Measurements from ENCODE around the gene ADGRD1.

The ADGRD1 gene

DNA sequence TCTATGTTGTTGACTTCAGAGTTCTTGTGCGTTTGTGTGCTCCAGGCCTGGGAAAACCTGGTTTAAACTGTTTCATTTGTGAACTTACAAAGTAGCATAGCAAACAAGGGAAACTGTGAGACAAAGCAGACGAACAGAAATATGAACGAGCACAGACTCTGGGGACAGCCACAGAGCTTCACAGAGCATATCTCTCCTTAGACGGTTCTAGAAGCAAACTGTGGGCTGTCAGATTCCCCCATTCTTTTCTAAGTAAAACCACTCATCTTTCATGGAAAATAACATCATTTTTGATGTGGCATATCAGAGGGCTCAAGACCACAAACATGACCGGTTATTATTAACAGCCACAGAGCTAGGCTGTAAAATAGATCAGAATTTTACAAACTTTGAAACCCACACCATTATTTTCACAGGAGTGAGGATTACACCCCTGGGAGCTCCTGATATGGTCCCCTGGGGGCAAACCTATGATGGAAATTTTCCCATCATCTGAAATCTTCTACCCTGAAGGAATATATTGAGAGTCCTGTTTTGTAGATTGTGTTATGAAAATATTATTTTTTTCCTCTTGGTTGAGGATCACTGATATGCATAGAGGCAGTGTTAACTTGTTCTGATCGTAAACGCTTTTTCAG, 102.0 kb downstream of the ADGRD1 start (continued):
- TF ChIP-seq, protein P1, sequence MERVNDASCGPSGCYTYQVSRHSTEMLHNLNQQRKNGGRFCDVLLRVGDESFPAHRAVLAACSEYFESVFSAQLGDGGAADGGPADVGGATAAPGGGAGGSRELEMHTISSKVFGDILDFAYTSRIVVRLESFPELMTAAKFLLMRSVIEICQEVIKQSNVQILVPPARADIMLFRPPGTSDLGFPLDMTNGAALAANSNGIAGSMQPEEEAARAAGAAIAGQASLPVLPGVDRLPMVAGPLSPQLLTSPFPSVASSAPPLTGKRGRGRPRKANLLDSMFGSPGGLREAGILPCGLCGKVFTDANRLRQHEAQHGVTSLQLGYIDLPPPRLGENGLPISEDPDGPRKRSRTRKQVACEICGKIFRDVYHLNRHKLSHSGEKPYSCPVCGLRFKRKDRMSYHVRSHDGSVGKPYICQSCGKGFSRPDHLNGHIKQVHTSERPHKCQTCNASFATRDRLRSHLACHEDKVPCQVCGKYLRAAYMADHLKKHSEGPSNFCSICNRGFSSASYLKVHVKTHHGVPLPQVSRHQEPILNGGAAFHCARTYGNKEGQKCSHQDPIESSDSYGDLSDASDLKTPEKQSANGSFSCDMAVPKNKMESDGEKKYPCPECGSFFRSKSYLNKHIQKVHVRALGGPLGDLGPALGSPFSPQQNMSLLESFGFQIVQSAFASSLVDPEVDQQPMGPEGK (CRISPR knock-in tag; IDR thresholded peaks at IDR 0.05; ENCODE audit: borderline replicate concordance), result no peak
- no peak for TF ChIP-seq PPARA (CRISPR knock-in tag; IDR thresholded peaks at IDR 0.05; ENCODE audit: borderline replicate concordance)
- no peak for TF ChIP-seq TOX (CRISPR knock-in tag; IDR thresholded peaks at IDR 0.05; ENCODE audit: borderline replicate concordance)

DNA sequence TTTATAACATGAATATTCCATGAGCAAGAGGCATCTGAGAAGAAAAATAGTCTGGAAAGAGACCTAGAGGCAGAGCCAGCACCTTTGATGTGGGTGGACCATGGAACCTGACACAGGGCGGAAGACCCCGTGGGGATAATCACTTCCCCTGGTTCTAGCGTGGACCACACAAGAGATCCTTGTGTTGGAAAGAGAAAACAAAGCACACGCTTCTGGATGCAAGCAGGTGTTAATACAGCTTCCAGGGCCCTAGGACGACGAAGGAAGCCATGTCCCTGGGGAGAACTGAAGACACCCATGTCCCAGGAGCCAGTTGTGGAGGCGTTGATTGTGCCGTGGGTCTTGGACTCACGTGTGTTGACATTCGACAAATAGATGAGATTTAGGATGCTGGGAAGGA, 102.9 kb downstream of the ADGRD1 start:
- TF ChIP-seq BACH2 (CRISPR knock-in tag; IDR thresholded peaks at IDR 0.05; ENCODE audit: borderline replicate concordance), result no peak
- TF ChIP-seq ZFP3 (CRISPR knock-in tag; IDR thresholded peaks at IDR 0.05), result no peak
- no peak for TF ChIP-seq ARNTL (CRISPR knock-in tag; IDR thresholded peaks at IDR 0.05; ENCODE audit: borderline replicate concordance, low read depth)
- no peak for TF ChIP-seq ZC3H10 (CRISPR knock-in tag; IDR thresholded peaks at IDR 0.05)
- ATAC-seq, result no peak

DNA sequence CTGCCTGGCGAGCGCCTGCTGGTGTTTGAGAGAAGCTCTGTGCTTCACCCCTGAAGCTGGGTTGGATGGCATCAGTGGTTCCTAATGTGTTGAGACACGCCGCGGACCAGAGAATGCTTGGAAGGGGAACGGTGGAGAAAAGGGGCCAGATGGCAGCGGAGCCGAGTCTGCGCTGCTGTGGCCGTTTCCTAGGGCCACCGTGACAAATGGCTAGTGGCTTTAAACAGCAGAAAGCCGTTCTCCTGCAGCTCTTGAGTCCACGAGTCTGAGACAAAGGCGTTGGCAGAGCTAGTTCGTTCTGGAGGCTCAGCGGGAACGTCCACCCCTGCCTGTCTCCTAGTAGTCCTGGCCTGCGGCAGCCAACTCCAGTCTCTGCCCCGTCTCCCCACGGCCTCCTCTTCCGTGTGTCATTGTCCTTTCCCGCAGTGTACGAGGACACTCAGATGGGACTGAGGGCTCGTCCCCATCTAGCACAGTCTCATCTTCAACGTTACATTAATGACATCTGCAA, 103.6 kb downstream of the ADGRD1 start:
- TF ChIP-seq SNAI2 (CRISPR knock-in tag; IDR thresholded peaks at IDR 0.05), result no peak
- no peak for ATAC-seq

DNA sequence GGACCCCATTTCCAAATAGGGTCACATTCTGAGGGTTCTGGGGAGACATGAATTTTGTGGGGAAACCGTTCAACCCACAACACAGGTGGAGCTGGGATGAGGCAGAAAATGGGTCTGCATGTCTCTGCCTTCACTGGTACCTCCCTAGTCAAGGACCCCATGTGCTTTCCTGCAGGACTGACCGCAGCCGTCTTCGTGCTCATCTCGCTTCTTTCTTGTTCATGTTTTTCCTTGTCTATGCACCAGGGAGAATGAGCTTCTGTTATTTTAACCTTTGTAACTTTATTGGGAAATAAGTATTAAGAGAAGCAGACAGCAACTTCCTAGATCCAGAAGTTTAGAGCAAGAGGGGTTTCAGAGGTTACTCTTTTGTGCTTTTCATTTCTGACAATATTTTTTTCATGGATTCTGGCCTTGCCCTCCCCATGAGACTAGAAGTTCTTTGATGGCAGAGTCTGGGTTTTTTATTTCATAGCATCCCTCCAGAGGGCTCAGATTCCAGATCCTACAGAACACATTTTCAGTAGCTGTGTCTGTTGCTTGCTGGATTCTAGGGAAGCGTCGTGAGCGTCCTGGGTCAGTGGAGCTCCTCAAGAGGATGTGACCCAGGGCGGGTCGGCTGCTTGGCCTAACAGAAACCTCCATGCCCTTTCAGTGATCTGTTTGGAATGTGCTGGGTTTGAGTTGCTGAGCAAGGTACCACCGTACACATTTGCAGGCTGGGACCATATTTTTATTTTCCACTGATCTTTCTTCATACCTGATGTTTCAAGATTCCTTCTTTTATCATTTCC, 104.2 kb downstream of the ADGRD1 start:
- ATAC-seq, result no peak
- TF ChIP-seq ZFP30 (CRISPR knock-in tag; IDR thresholded peaks at IDR 0.05) (no peak), ZNF70 (CRISPR knock-in tag; IDR thresholded peaks at IDR 0.05) (no peak), GLIS3 (CRISPR knock-in tag; IDR thresholded peaks at IDR 0.05) (no peak), ZFP3 (CRISPR knock-in tag; IDR thresholded peaks at IDR 0.05) (no peak), ZNF8 (CRISPR knock-in tag; IDR thresholded peaks at IDR 0.05) (no peak), ESRRG (CRISPR knock-in tag; IDR thresholded peaks at IDR 0.05) (no peak), OSR1 (CRISPR knock-in tag; IDR thresholded peaks at IDR 0.05) (no peak), ARNTL (CRISPR knock-in tag; IDR thresholded peaks at IDR 0.05; ENCODE audit: borderline replicate concordance, low read depth) (no peak), RARB (CRISPR knock-in tag; IDR thresholded peaks at IDR 0.05) (no peak), ZC3H10 (CRISPR knock-in tag; IDR thresholded peaks at IDR 0.05) (no peak)
- TF ChIP-seq, protein P1 (CRISPR knock-in tag; IDR thresholded peaks at IDR 0.05; ENCODE audit: borderline replicate concordance), result no peak
- TF ChIP-seq, protein P2, sequence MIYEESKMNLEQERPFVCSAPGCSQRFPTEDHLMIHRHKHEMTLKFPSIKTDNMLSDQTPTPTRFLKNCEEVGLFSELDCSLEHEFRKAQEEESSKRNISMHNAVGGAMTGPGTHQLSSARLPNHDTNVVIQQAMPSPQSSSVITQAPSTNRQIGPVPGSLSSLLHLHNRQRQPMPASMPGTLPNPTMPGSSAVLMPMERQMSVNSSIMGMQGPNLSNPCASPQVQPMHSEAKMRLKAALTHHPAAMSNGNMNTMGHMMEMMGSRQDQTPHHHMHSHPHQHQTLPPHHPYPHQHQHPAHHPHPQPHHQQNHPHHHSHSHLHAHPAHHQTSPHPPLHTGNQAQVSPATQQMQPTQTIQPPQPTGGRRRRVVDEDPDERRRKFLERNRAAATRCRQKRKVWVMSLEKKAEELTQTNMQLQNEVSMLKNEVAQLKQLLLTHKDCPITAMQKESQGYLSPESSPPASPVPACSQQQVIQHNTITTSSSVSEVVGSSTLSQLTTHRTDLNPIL (CRISPR knock-in tag; IDR thresholded peaks at IDR 0.05; ENCODE audit: low read depth), result no peak
- TF ChIP-seq, protein P3, sequence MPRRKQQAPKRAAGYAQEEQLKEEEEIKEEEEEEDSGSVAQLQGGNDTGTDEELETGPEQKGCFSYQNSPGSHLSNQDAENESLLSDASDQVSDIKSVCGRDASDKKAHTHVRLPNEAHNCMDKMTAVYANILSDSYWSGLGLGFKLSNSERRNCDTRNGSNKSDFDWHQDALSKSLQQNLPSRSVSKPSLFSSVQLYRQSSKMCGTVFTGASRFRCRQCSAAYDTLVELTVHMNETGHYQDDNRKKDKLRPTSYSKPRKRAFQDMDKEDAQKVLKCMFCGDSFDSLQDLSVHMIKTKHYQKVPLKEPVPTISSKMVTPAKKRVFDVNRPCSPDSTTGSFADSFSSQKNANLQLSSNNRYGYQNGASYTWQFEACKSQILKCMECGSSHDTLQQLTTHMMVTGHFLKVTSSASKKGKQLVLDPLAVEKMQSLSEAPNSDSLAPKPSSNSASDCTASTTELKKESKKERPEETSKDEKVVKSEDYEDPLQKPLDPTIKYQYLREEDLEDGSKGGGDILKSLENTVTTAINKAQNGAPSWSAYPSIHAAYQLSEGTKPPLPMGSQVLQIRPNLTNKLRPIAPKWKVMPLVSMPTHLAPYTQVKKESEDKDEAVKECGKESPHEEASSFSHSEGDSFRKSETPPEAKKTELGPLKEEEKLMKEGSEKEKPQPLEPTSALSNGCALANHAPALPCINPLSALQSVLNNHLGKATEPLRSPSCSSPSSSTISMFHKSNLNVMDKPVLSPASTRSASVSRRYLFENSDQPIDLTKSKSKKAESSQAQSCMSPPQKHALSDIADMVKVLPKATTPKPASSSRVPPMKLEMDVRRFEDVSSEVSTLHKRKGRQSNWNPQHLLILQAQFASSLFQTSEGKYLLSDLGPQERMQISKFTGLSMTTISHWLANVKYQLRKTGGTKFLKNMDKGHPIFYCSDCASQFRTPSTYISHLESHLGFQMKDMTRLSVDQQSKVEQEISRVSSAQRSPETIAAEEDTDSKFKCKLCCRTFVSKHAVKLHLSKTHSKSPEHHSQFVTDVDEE (CRISPR knock-in tag; IDR thresholded peaks at IDR 0.05), result no peak

DNA sequence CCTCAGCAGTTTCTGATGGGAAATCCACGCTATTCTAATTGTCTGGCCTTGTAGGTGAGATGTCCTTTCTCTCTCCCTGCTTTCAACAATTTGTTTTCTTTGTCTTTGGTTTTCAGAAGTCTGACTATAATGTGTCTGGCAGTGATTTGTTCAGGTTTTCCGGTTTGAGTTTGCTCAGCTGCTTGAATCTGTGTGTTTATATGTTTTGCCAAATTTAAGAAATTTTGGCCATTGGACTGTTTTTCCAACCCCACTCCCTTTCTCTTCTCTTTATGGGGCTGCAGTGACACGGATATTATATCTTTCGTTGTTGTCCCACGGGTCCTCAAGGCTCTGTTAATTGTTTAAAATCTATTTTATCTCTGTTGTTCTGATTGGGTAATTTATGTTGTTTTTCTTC, 105.0 kb downstream of the ADGRD1 start:
- no peak for ATAC-seq
- TF ChIP-seq ZNF70 (CRISPR knock-in tag; IDR thresholded peaks at IDR 0.05) (no peak), ARNTL (CRISPR knock-in tag; IDR thresholded peaks at IDR 0.05; ENCODE audit: borderline replicate concordance, low read depth) (no peak), BACH2 (CRISPR knock-in tag; IDR thresholded peaks at IDR 0.05; ENCODE audit: borderline replicate concordance) (no peak), ESRRG (CRISPR knock-in tag; IDR thresholded peaks at IDR 0.05) (no peak), OSR1 (CRISPR knock-in tag; IDR thresholded peaks at IDR 0.05) (no peak), ISL1 (CRISPR knock-in tag; IDR thresholded peaks at IDR 0.05) (no peak), ZC3H10 (CRISPR knock-in tag; IDR thresholded peaks at IDR 0.05) (no peak), GLIS3 (CRISPR knock-in tag; IDR thresholded peaks at IDR 0.05) (no peak), TCF4 (CRISPR knock-in tag; IDR thresholded peaks at IDR 0.05; ENCODE audit: borderline replicate concordance) (no peak)
- TF ChIP-seq, protein P1 (CRISPR knock-in tag; IDR thresholded peaks at IDR 0.05; ENCODE audit: borderline replicate concordance), result no peak
- TF ChIP-seq, protein P3 (CRISPR knock-in tag; IDR thresholded peaks at IDR 0.05), result no peak
